Type B pancreatic cell (in vitro differentiated cells): ENCODE results near the gene DMD. TPM values are rescaled to one million over a fixed set of nuclear protein-coding genes. Genes with fewer than 3 reads are reported as not detected.

Source experiments
- DNase-seq: peaks from one replicate; pipeline ENCODE4 v3.0.0; 2021; ENCODE audit warnings: mixed read lengths; ENCODE audit not compliant: unreplicated experiment; ENCODE audit errors: extremely low spot score
- H3K27ac Mint-ChIP-seq: 2 replicates; pipeline ENCODE4 v1.8.0; 2021; ENCODE audit warnings: mild to moderate bottlenecking, mixed read lengths
- H3K27me3 Mint-ChIP-seq: 2 replicates; pipeline ENCODE4 v1.8.0; 2021; ENCODE audit warnings: mixed read lengths
- H3K36me3 Mint-ChIP-seq: 2 replicates; pipeline ENCODE4 v1.8.0; 2021; ENCODE audit warnings: mixed read lengths
- H3K4me1 Mint-ChIP-seq: one replicate; pipeline ENCODE4 v1.8.0; 2021; ENCODE audit warnings: mixed read lengths; ENCODE audit not compliant: unreplicated experiment
- H3K4me3 Mint-ChIP-seq: 2 replicates; pipeline ENCODE4 v1.8.0; 2021; ENCODE audit warnings: mild to moderate bottlenecking, mixed read lengths
- H3K9me3 Mint-ChIP-seq: 2 replicates; pipeline ENCODE4 v1.8.0; 2021; ENCODE audit warnings: mixed read lengths
- CTCF ChIP-seq: fragments of 200-600 bp; sonication (generic); conservative IDR thresholded peaks from 2 replicates; pipeline ENCODE4 v1.5.0; 2021; ENCODE audit warnings: antibody characterized with exemption, mild to moderate bottlenecking
- total RNA-seq: library from RNA; stranded (reverse); gene quantifications from 2 replicates; pipeline ENCODE4 v1.2.1, GENCODE V29; 2021; ENCODE audit warnings: low replicate concordance

DMD gene
- total RNA-seq, 1 donor from 2014 or later, result 57.1 TPM

- no peaks in the 10 kb centered on the region for H3K36me3 Mint-ChIP-seq
- no peaks in the 10 kb centered on the region for H3K27me3 Mint-ChIP-seq
- no peak overlapping the region for H3K27ac Mint-ChIP-seq
- TF ChIP-seq CTCF, result no peak
- DNase-seq, result no peak
- H3K9me3 Mint-ChIP-seq, result no peaks in the 10 kb centered on the region
- H3K4me1 Mint-ChIP-seq, result no peaks in the 10 kb centered on the region
- H3K4me3 Mint-ChIP-seq, result no peak overlapping the region
These were observed 1498.2 kb downstream of the DMD start for GRCh38 chrX:31713120-31713519.

GRCh38 chrX:31711166-31711565, 1500.2 kb downstream of the DMD start:
- H3K36me3 Mint-ChIP-seq, result no peaks in the 10 kb centered on the region
- no peak for TF ChIP-seq CTCF
- H3K27ac Mint-ChIP-seq, result no peak overlapping the region
- no peak overlapping the region for H3K4me3 Mint-ChIP-seq
- no peaks in the 10 kb centered on the region for H3K4me1 Mint-ChIP-seq
- H3K9me3 Mint-ChIP-seq, result no peaks in the 10 kb centered on the region
- no peaks in the 10 kb centered on the region for H3K27me3 Mint-ChIP-seq
- DNase-seq, result no peak

GRCh38 chrX:31708116-31708515, 1503.2 kb downstream of the DMD start:
- no peak for DNase-seq
- Mint-ChIP-seq H3K4me3 (no peak overlapping the region), H3K4me1 (no peaks in the 10 kb centered on the region), H3K36me3 (no peaks in the 10 kb centered on the region), H3K27me3 (no peaks in the 10 kb centered on the region), H3K9me3 (no peaks in the 10 kb centered on the region), H3K27ac (no peak overlapping the region)
- no peak for TF ChIP-seq CTCF

- no peaks in the 10 kb centered on the region for H3K9me3 Mint-ChIP-seq
These were observed 1504.9 kb downstream of the DMD start for GRCh38 chrX:31706466-31706865.

GRCh38 chrX:31705816-31706215, 1505.5 kb downstream of the DMD start:
- Mint-ChIP-seq H3K27me3 (no peaks in the 10 kb centered on the region), H3K9me3 (no peaks in the 10 kb centered on the region), H3K4me3 (no peak overlapping the region), H3K36me3 (no peaks in the 10 kb centered on the region), H3K4me1 (no peaks in the 10 kb centered on the region), H3K27ac (no peak overlapping the region)
- TF ChIP-seq CTCF, result no peak
- no peak for DNase-seq

More at GRCh38 chrX:31706466-31706865, 1504.9 kb downstream of the DMD start:
- no peak overlapping the region for H3K27ac Mint-ChIP-seq
- DNase-seq, result no peak
- no peak overlapping the region for H3K4me3 Mint-ChIP-seq
- H3K4me1 Mint-ChIP-seq, result no peaks in the 10 kb centered on the region
- H3K27me3 Mint-ChIP-seq, result no peaks in the 10 kb centered on the region
- H3K36me3 Mint-ChIP-seq, result no peaks in the 10 kb centered on the region
- TF ChIP-seq CTCF, result no peak

- no peak for TF ChIP-seq CTCF
- Mint-ChIP-seq H3K4me3 (no peak overlapping the region), H3K4me1 (no peaks in the 10 kb centered on the region), H3K36me3 (no peaks in the 10 kb centered on the region), H3K9me3 (no peaks in the 10 kb centered on the region), H3K27ac (no peak overlapping the region), H3K27me3 (no peaks in the 10 kb centered on the region)
- DNase-seq, result no peak
These were observed 1506.4 kb downstream of the DMD start for GRCh38 chrX:31704938-31705337.
